Putamen (tissue), 1 donor: Measurements from ENCODE around the gene WDR53.
"Not testable (repeated sequence)": the region's sequence is repeated elsewhere in the genome, so short reads cannot be mapped to it uniquely, and the experiment has no call there.

Experiments used
- DNase-seq: peaks from one replicate; pipeline ENCODE4 v3.0.0-alpha.2; 2016; ENCODE audit warnings: low spot score

WDR53 gene

DNA sequence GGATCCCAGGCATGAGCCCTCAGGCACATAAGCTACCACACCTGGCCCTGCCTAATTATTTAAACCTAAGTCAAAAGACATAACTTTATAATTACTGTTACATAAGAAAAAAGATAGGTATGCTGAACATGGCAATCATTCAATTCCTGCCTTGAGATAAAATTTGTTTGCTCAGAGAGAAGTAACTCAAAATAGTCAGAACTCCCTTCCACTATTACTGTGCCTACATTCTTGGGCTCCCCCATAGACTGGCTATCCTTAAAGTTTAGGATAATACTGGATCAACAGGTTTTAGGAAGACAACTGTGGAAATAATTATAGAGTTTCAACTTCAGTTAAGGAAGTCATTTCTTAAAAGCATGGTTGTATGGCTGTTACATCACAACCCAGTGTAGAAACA lies 9.9 kb downstream of the WDR53 start:
- no peak for DNase-seq

DNA sequence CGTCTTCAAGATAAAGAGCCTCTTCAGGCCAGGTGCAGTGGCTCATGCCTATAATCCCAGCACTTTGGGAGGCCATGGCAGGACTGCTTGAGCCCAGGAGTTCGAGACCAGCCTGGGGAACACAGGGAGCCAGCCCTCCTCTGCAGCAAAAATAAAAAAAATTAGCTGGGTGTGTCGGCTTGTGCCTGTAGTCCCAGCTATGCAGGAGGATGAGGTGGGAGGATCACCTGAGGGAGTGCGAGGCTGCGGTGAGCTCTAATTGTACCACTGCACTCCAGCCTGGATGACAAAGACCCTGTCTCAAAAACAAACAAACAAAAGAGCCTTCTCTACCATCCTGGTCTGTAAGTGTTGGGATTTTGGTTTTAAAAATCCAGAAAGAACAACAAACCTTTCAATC lies 11.1 kb downstream of the WDR53 start:
- DNase-seq = no peak

GRCh38 chr3:196555295-196555694 lies 13.1 kb downstream of the WDR53 start:
- DNase-seq = no peak

DNA sequence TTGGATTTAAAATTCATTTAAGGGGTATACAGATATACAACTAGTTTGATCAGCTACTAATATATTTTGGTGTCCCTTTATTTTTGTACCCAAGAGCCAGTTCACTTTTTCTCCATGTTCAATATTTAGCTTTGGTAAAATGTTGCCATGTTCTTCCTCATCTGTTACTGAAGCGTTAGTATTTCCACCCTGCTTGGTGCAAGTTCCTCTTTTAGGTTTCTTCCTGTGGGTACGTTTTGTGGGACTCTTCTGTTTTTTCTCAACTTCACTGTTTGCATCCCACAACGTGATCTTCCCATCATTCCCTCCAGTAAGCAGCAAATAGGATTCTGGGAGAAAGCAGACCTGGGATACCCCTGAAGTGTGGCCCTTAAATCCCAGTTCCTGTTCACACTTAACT lies 14.1 kb downstream of the WDR53 start:
- peak; percentile 25 for DNase-seq

GRCh38 chr3:196553551-196553950 lies 14.8 kb downstream of the WDR53 start:
- no peak for DNase-seq

- no peak for DNase-seq
These were observed 16.1 kb downstream of the WDR53 start for GRCh38 chr3:196552253-196552652.

DNA sequence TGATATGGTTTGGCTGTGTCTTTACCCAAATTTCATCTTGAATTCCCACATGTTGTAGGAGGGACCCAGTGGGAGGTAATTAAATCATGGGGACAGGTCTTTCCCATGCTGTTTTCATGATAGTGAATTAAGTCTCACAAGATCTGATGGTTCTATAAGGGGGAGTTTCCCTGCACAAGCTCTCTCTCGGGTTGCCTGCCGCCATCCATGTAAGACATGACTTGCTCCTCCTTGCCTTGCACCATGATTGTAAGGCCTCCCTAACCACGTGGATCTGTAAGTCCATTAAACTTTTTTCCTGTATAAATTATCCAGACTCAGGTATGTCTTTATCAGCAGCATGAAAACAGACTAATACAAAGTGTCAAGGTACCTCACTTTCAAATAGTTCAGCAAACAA lies 18.2 kb downstream of the WDR53 start:
- not testable (repeated sequence) for DNase-seq

DNA sequence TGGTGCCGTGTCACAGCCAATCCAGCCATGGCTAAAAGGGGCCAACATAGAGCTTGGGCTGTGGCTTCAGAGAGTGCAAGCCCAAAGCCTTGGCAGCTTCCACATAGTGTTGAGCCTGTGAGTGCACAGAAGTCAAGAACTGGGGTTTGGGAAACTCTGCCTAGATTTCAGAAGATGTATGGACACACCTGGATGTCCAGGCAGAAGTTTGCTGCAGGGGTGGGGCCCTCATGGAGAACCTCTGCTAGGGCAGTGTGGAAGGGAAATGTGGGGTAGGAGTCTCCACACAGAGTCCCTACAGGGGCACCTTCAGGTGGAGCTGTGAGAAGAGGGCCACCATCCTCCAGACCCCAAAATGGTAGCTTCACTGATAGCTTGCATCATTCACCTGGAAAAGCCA lies 19.0 kb downstream of the WDR53 start:
- DNase-seq = not testable (repeated sequence)

DNA sequence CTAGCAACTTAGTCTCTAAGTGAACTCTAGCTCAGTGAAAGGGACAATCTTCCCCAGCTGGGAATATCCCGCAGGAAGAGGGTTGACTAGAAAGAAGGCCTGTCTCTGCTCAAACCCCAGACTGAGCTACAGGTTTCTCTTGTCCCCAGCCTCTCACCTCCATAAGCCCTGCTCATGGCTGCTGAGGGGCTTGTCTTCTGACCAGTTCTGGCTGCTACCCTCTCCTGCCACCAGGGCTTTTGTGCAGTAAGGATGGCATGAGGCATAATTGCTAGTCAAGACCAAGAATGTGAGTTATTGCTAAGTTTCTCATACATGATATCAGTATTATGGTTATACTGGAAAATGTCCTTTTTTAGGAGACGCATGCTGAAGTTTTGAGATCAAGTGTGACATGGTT lies 21.3 kb downstream of the WDR53 start:
- DNase-seq = no peak

DNA sequence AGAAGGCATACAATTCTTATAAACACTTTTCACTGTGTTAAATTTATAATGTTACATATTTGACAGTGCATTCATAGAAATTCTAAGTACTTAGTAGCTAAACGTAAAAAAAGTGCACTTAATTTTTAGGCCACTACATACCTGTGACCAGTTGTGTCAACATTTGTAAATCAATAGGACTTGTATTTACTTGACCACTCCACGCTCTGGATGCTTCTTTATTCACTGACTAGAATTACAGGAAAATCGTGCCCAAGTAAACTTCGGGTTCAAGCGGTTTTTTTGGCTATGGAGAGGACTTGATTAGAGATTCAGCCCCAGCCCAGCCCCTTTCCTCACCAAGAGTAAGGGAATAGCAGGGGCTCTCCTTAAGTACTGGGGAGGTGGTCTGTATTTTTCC lies 21.8 kb downstream of the WDR53 start:
- no peak for DNase-seq

GRCh38 chr3:196544491-196544992 lies 23.8 kb downstream of the WDR53 start:
- DNase-seq = no peak

DNA sequence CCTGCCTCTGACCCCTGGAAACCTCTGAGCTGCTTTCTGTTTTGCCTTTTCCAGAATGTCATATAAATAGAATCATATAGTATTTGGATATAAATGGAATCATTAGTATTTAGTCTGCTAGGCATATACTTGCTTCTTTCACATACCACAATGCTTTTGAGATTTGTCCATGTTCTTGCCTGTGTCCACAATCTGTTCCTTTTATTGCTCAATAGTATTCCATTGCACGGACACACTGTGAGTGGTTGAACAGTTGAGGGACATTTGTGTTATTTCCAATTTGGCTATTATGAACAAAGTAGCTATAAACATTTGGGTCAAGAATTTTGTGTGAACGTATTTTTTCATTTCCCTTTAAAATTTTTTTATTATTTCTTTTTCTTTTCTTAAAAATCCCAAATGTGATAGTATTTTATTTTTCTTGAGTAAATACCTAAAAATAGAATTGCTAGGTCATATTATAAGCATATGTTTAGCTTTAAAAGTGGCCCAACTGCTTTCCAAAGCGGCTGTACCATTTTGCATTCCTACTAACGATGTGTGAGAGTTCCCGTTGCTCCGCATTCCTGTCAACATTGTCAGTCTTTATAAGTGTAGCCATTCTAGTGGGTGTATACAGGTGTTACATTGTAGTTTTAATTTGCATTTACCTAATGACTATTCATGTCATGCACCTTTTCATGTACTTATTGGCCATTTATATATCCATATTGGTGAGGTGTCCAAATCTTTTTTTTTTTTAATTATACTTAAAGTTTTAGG lies 26.5 kb downstream of the WDR53 start:
- DNase-seq = no peak

GRCh38 chr3:196537319-196537984 lies 30.9 kb downstream of the WDR53 start:
- DNase-seq = no peak

DNA sequence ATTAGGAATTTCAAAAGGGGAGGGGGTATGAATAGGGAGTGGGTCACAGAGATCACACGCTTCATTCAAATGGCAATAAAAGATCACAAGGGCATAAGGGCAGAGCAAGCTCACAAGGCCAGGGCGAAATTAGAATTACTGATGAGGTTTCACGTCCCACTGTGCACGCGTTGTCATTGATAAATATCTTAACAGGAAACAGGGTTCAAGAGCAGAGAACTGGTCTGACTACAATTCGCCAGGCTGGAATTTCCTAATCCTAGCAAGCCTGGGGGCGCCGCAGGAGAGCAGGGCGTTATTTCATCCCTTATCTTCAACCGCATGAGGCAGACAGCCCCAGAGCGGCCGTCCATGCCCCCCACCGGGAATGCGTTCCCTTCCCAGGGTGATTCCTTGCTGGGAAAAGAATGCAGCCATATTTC lies 35.1 kb downstream of the WDR53 start:
- DNase-seq = no peak

- no peak for DNase-seq
These were observed 36.9 kb downstream of the WDR53 start for GRCh38 chr3:196531418-196531817.

DNA sequence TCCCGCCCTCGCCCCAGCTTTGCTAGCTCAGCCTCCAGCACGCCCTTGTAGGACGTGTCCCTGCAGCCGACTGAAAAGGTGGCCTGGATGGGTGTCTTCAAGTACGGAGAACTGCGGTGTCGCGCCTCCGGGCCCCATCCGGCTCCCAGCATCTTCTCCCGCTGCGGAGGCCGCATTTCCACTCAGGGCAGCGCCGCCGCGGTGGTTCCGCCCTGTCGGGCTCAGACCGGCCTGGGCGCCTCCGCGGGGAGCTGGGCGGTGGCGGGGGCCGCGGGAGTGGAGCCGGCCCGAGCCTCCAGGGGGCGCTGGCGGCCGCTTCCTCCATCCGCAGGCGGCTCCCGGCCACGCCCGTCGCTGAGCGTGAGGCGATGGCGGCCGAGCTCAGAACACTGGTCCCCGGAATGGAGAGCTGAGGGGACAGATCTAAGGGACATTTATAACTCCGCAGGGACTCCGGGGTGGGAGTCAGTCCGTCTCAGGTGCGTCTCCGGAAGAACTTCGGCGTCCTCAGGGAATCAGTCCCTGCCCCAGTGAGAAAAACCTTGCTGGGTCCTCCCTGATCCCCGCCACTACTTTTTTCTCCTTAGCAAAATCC lies 39.6 kb downstream of the WDR53 start:
- peak; percentile 26 for DNase-seq

DNA sequence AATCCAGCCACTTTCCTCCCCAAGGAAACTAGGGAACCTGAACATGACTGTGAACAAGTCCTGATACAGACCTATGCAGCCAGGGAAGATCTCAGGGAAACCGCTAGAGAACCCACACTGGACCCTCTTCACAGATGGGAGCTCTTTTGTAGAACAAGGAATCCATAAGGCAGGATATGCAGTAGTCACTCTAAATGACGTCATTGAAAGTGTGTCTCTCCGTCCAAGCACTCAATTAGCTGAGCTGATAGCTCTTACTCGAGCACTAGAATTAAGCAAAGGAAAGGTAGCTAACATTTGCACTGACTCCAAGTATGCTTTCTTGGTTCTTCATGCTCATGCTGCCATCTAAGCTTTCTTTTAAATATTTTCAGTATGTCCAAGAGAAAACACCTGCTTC lies 43.2 kb downstream of the WDR53 start:
- DNase-seq = no peak

DNA sequence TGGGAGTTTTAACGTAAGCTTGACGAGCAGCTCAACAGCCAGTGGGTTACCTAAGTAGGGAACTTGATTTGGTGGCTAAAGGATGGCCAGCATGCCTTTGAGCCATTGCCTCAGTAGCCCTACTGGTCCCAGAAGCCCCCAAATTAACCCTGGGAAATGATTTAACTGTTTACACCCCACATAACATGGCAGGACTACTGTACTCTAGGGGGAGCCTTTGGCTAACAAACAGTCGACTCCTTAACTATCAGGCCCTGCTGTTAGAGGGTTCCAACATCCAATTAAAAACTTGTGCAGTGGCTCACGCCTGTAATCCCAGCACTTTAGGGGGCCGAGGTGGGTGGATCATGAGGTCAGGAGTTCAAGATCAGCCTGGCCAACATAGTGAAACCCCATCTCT lies 43.8 kb downstream of the WDR53 start:
- DNase-seq = no peak

GRCh38 chr3:196523841-196524240 lies 44.5 kb downstream of the WDR53 start:
- no peak for DNase-seq

DNA sequence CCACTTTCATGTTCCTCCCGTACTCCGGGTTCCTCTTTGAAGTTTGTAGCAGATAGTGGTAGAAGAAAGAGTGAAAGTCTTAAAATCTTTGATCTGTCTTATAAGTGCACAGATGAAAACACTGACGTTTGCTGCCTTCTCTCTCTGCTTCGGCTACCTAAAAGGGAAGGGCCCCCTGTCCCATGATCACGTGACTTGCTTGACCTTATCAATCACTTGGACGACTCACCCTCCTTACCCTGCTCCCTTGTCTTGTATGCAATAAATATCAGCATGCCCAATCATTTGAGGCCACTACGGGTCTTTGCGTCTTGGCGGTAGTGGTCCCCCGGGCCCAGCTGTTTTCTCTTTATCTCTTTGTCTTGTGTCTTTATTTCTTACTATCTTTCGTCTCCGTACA lies 47.1 kb downstream of the WDR53 start:
- not testable (repeated sequence) for DNase-seq

GRCh38 chr3:196519718-196520082 lies 48.7 kb downstream of the WDR53 start:
- no peak for DNase-seq

DNA sequence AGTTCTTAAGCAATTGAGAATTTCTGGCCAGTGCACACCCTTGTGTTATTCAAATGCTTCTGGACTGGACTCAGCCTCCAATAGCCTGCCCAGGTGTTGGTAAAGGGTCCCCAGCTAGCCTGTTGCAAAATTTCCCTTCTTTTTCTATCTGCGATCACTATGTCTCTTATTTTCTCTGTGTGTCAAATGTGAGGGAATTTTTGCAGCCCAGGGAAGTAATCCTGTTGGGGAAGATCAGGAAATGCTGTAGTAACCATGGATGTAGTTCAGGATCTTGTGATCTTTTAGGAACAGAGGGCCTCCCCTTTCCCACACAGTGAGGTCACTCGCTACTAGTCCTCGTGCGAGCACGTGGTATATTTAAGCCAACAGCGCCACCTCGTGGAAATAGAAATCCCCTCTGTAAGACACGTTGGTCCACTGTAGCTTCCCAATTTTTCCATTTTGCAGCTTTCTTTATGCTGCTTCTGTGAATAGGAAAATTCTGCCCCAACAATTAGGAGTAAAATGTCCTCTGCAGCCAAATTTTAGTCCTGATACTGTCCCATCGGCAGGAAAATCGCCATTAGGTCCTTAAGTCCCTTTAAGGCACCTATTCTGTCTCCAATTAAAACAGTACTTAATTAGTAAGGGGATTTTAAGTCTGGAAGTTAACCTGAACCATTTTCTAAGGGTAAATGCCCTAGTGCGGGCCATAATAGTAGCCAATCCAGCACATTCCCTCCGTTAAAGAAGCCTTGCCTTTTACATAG lies 49.2 kb downstream of the WDR53 start:
- no peak for DNase-seq

GRCh38 chr3:196517919-196518318 lies 50.4 kb downstream of the WDR53 start:
- DNase-seq = no peak
